HG03520 (cell line): ENCODE results near the gene INPP4B.

Experiments
- ATAC-seq: cut with Tn5 transposase; IDR thresholded peaks from one replicate; pipeline ENCODE4 v1.9.1; 2021; ENCODE audit warnings: mild to moderate bottlenecking, moderate library complexity; ENCODE audit not compliant: unreplicated experiment

The INPP4B gene

GRCh38 chr4:142485452-142485851 lies 360.6 kb downstream of the INPP4B start:
- ATAC-seq: no peak

GRCh38 chr4:142480244-142480643 lies 365.9 kb downstream of the INPP4B start:
- ATAC-seq: no peak

GRCh38 chr4:142475663-142476062 lies 370.4 kb downstream of the INPP4B start:
- no peak for ATAC-seq

- no peak for ATAC-seq
These were observed 371.6 kb downstream of the INPP4B start for GRCh38 chr4:142474398-142475087.

GRCh38 chr4:142473960-142474338 lies 372.2 kb downstream of the INPP4B start:
- no peak for ATAC-seq

GRCh38 chr4:142473218-142473959 lies 372.7 kb downstream of the INPP4B start:
- no peak for ATAC-seq

- ATAC-seq: no peak
These were observed 379.0 kb downstream of the INPP4B start for GRCh38 chr4:142467088-142467487.

GRCh38 chr4:142465526-142465925 lies 380.6 kb downstream of the INPP4B start:
- ATAC-seq: no peak

GRCh38 chr4:142463206-142463605 lies 382.9 kb downstream of the INPP4B start:
- no peak for ATAC-seq

GRCh38 chr4:142452161-142452855 lies 393.8 kb downstream of the INPP4B start:
- ATAC-seq: no peak

GRCh38 chr4:142449771-142450373 lies 396.2 kb downstream of the INPP4B start:
- no peak for ATAC-seq

GRCh38 chr4:142447009-142447408 lies 399.1 kb downstream of the INPP4B start:
- ATAC-seq: no peak

GRCh38 chr4:142443469-142443868 lies 402.6 kb downstream of the INPP4B start:
- no peak for ATAC-seq

GRCh38 chr4:142440093-142440492 lies 406.0 kb downstream of the INPP4B start:
- ATAC-seq: no peak

GRCh38 chr4:142435599-142436235 lies 410.4 kb downstream of the INPP4B start:
- no peak for ATAC-seq

GRCh38 chr4:142434519-142435224 lies 411.4 kb downstream of the INPP4B start:
- no peak for ATAC-seq

- ATAC-seq: no peak
These were observed 417.4 kb downstream of the INPP4B start for GRCh38 chr4:142428715-142429114.

GRCh38 chr4:142427456-142427855 lies 418.6 kb downstream of the INPP4B start:
- no peak for ATAC-seq

GRCh38 chr4:142423861-142424260 lies 422.2 kb downstream of the INPP4B start:
- ATAC-seq: no peak

GRCh38 chr4:142420311-142421095 lies 425.6 kb downstream of the INPP4B start:
- ATAC-seq: no peak
